CD4-positive, alpha-beta T cell (primary cell): ENCODE measurements around the gene SLC4A7. TPM values are rescaled to one million over a fixed set of nuclear protein-coding genes. Genes with fewer than 3 reads are reported as not detected.

Experiments used
- ATAC-seq: fragments of 200-7000 bp; cut with Tn5 transposase; one replicate; pipeline ENCODE4 v1.10.0; 2022; ENCODE audit warnings: mild to moderate bottlenecking; ENCODE audit not compliant: poor library complexity
- CTCF ChIA-PET: fragments of 350-600 bp; sonication (Branson Sonifier 250); formaldehyde crosslinking; loops from one replicate; lab custom pipeline; 2021; ENCODE audit warnings: antibody characterized with exemption, inconsistent platforms; lab: Charles Lee
- POLR2A ChIA-PET: fragments of 350-600 bp; sonication (Branson Sonifier 250); formaldehyde crosslinking; loops from one replicate; lab custom pipeline; 2021; ENCODE audit warnings: antibody characterized with exemption, inconsistent platforms; lab: Charles Lee
- DNase-seq, 14 experiments: peaks; one replicate each; pipeline ENCODE4 v3.0.0-alpha.2; 2013 to 2020; ENCODE audit warnings: mixed read lengths in 2 of 14
- H3K27ac ChIP-seq, 2 donors: one replicate each; pipeline versions ENCODE4 v1.5.1 to v1.7.0; 2013; ENCODE audit warnings: low read length in 2 of 2, low read depth in 1 of 2, mild to moderate bottlenecking in 1 of 2
- H3K27me3 ChIP-seq, 2 experiments: 1 replicate in 1 of 2; 2 replicates in 1 of 2; pipeline versions ENCODE4 v1.6.1 to v1.7.0; 2013; ENCODE audit warnings: low read length in 2 of 2, control low read depth in 1 of 2, mild to moderate bottlenecking in 1 of 2, moderate library complexity in 1 of 2; ENCODE audit not compliant: insufficient read depth in 2 of 2, control insufficient read depth in 1 of 2
- H3K36me3 ChIP-seq: one replicate; pipeline ENCODE4 v1.6.1; 2013; ENCODE audit warnings: low read length, control low read depth; ENCODE audit not compliant: insufficient read depth
- H3K4me1 ChIP-seq: one replicate; pipeline ENCODE4 v1.6.1; 2013; ENCODE audit warnings: low read length, control low read depth; ENCODE audit not compliant: insufficient read depth
- H3K4me3 ChIP-seq: one replicate; pipeline ENCODE4 v1.5.1; 2013; ENCODE audit warnings: mild to moderate bottlenecking, low read length, moderate library complexity
- H3K9me3 ChIP-seq, 2 experiments: 1 replicate in 1 of 2; 2 replicates in 1 of 2; pipeline versions ENCODE4 v1.6.1 to v1.7.0; 2013; ENCODE audit warnings: low read length in 2 of 2, mild to moderate bottlenecking in 2 of 2, control low read depth in 1 of 2, moderate library complexity in 1 of 2; ENCODE audit not compliant: control insufficient read depth in 1 of 2, insufficient read depth in 1 of 2
- H3K27ac Mint-ChIP-seq: one replicate; pipeline ENCODE4 v1.8.0; 2020; ENCODE audit warnings: mixed read lengths
- H3K27me3 Mint-ChIP-seq: one replicate; pipeline ENCODE4 v1.8.0; 2021; ENCODE audit warnings: mixed read lengths
- H3K36me3 Mint-ChIP-seq: one replicate; pipeline ENCODE4 v1.8.0; 2021; ENCODE audit warnings: low read depth, mixed read lengths
- H3K4me1 Mint-ChIP-seq: one replicate; pipeline ENCODE4 v1.8.0; 2021; ENCODE audit warnings: low read depth, mixed read lengths
- H3K4me3 Mint-ChIP-seq: one replicate; pipeline ENCODE4 v1.8.0; 2020; ENCODE audit warnings: mild to moderate bottlenecking, mixed read lengths
- H3K9me3 Mint-ChIP-seq: one replicate; pipeline ENCODE4 v1.8.0; 2020; ENCODE audit warnings: mixed read lengths
- CTCF ChIP-seq: fragments of 200-600 bp; IDR thresholded peaks from one replicate; pipeline ENCODE4 v1.8.0; 2022; ENCODE audit warnings: antibody characterized with exemption, mild to moderate bottlenecking
- intact Hi-C, 2 experiments: fragments of 100-400 bp; cut with DNase I in 1 of 2; cut with micrococcal nuclease in 1 of 2; formaldehyde crosslinking; loops; one replicate each; pipeline versions ENCODE4 v1.15.1 to v1.9.0; 2023 to 2025; cut with DNase I, micrococcal nuclease
- total RNA-seq, 174 experiments: library from RNA in 2 of 174; stranded (reverse) in 2 of 174; gene quantifications; one replicate each; pipeline ENCODE4 v1.2.3 and lab custom pipeline; 2021 to 2026

Gene SLC4A7
- total RNA-seq, 2 experiments from 2014 or later = 37.0 to 38.3 TPM

DNA sequence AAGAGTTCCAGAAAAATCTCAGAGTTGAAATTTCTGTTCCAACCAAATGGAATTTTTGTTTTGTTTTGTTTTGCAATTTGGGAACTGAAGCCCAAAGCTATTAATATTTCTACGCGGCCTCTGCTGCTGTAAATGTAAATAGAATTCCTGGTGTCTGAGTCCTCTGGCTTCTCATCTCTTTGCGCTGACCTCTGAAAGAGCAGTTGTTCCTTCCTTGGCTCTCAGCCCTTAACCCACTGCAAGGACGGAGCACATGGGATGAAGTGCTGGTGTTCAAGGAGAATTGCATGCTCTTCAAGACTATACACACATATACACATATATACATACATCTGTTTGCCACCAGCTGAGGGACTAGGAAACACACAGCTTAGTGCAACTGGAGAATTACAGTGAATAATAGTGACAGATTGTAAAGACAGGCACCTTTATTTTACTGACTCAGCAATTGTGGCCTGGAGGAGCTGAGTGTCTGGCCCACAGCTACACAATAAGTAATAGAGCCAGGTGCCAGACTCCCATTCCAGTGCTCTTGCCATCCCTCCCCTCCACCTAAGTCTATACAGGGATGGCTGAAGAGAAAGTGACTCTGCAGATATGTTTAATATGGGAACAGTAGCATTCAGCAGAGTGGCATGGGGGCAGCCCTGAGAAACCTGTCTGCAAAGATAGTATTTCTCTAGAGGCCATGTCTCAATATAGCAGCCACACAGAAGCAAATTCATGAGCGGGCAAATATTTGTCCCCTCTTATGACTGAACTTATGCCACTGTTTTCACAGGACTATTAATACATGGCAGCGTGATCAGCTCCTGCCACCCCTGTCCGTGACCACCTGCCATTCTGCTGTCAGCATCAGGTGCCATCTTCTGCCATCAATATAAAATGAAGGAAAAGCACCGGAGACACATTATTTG is 157.3 kb downstream of the SLC4A7 start:
- ATAC-seq (no peak), DNase-seq (no peak)
- Mint-ChIP-seq H3K4me1 (no peaks in the 10 kb centered on the region), H3K36me3 (no peaks in the 10 kb centered on the region), H3K9me3 (peaks cover 6% of the 10 kb centered on the region), H3K27ac (no peak overlapping the region), H3K27me3 (no peaks in the 10 kb centered on the region), H3K4me3 (no peak overlapping the region)
- intact Hi-C loops = no loop called here
- H3K9me3 ChIP-seq = peaks cover 0 to 5% of the 10 kb centered on the region in 2 experiments
- ChIA-PET CTCF (no interaction called here), POLR2A (no interaction called here)
- no peaks in the 10 kb centered on the region for H3K27me3 ChIP-seq
- no peaks in the 10 kb centered on the region for H3K4me1 ChIP-seq
- no peaks in the 10 kb centered on the region for H3K36me3 ChIP-seq
- no peak for TF ChIP-seq CTCF
- no peak overlapping the region for H3K4me3 ChIP-seq
- H3K27ac ChIP-seq = no peak overlapping the region

- ChIA-PET CTCF (no interaction called here), POLR2A (no interaction called here)
- Mint-ChIP-seq H3K36me3 (no peaks in the 10 kb centered on the region), H3K4me1 (no peaks in the 10 kb centered on the region), H3K27me3 (no peaks in the 10 kb centered on the region), H3K9me3 (peaks cover 6% of the 10 kb centered on the region), H3K4me3 (no peak overlapping the region), H3K27ac (no peak overlapping the region)
- H3K9me3 ChIP-seq = peaks cover 0 to 5% of the 10 kb centered on the region in 2 experiments
- ATAC-seq = no peak
- no peak for DNase-seq
- H3K36me3 ChIP-seq = no peaks in the 10 kb centered on the region
- no peaks in the 10 kb centered on the region for H3K27me3 ChIP-seq
- intact Hi-C loops = no loop called here
- TF ChIP-seq CTCF = no peak
- no peaks in the 10 kb centered on the region for H3K4me1 ChIP-seq
- no peak overlapping the region for H3K27ac ChIP-seq
- H3K4me3 ChIP-seq = no peak overlapping the region
These were observed 158.0 kb downstream of the SLC4A7 start for GRCh38 chr3:27326202-27326601.

DNA sequence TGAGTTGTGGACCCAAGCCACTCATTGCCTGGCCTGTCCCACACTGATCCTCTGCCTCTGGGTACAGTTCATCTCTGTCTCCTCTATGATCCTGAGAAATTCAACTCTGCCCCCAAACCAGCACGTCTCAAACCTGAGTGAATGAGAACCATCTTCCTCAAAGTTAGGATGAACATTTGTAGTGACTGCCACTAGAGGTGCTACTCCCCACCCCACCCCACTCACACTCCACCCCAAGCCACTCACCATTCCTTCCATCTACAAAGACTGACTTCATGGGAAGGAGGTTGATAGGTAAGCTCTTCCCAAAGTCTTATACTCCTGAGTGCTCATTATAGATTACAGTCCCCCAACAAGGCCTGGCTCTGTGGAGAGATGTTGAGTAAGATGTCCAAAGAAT is 158.8 kb downstream of the SLC4A7 start:
- Mint-ChIP-seq H3K27me3 (no peaks in the 10 kb centered on the region), H3K4me3 (no peak overlapping the region), H3K4me1 (no peaks in the 10 kb centered on the region), H3K36me3 (no peaks in the 10 kb centered on the region), H3K9me3 (peaks cover 6% of the 10 kb centered on the region), H3K27ac (no peak overlapping the region)
- ATAC-seq (no peak), DNase-seq (no peak)
- no peak for TF ChIP-seq CTCF
- H3K4me3 ChIP-seq = no peak overlapping the region
- no peak overlapping the region for H3K27ac ChIP-seq
- H3K9me3 ChIP-seq = peaks cover 0 to 5% of the 10 kb centered on the region in 2 experiments
- H3K36me3 ChIP-seq = no peaks in the 10 kb centered on the region
- ChIA-PET POLR2A (interaction anchor here (0.6 kb wide), 1 partner anchor 39 kb away, joined by 3 read pairs; no protein-coding TSS in a partner anchor), CTCF (interaction anchor here (1.3 kb wide), 1 partner anchor 20 kb away, joined by 3 read pairs; no protein-coding TSS in a partner anchor)
- no peaks in the 10 kb centered on the region for H3K4me1 ChIP-seq
- intact Hi-C loops = no loop called here
- H3K27me3 ChIP-seq = no peaks in the 10 kb centered on the region
